ENCODE results near the gene NUFIP2. TPM values are rescaled to one million over a fixed set of nuclear protein-coding genes. Genes with fewer than 3 reads are reported as not detected.
"Not testable (repeated sequence)": the region's sequence is repeated elsewhere in the genome, so short reads cannot be mapped to it uniquely, and the experiment has no call there.

Gene NUFIP2, protein sequence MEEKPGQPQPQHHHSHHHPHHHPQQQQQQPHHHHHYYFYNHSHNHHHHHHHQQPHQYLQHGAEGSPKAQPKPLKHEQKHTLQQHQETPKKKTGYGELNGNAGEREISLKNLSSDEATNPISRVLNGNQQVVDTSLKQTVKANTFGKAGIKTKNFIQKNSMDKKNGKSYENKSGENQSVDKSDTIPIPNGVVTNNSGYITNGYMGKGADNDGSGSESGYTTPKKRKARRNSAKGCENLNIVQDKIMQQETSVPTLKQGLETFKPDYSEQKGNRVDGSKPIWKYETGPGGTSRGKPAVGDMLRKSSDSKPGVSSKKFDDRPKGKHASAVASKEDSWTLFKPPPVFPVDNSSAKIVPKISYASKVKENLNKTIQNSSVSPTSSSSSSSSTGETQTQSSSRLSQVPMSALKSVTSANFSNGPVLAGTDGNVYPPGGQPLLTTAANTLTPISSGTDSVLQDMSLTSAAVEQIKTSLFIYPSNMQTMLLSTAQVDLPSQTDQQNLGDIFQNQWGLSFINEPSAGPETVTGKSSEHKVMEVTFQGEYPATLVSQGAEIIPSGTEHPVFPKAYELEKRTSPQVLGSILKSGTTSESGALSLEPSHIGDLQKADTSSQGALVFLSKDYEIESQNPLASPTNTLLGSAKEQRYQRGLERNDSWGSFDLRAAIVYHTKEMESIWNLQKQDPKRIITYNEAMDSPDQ
- 10 to 100 TPM; 36.5 to 62.3 (median 44.2) TPM for total RNA-seq

DNA sequence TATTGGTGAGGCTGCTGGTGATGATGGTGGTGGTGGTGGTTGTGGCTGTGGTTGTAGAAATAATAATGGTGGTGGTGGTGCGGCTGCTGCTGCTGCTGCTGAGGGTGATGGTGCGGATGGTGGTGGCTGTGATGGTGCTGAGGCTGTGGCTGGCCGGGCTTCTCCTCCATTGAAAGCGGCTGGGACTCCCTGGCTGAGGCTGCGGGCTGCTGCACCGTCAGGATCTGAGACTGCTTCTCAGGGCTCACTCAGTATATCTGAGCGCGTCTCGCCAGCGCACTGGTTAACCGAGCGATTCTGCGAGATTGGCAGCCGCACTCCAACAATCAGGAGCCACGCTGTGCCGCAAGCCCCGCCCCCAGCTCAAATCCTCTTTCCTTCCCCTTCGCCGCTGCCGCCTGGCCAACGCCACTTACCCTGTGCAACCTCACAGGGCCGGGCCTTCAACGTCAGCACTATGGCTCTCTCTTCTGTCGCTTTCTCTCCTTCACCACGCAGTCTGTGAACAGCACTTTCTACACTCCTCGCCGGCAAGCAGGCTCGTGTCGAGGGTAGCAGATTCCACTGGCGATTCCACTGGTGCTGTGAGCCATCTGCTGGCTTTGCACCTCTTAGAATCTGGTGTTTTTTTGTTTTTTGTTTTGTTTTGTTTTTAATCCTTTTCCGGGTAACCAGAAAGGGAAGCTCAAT, at the start of gene NUFIP2:
Gene NUFIP2, minus strand, starts transcription at position 259 of the 690 bp plus-strand sequence. Its CDS starts 89 bp downstream, at position 170.
- ATAC-seq (ENCODE audit: low FRiP score) (peak; percentile 94), DNase-seq (ENCODE audit: low spot score) (peak; percentile 92)
- TF ChIP-seq, protein P1, sequence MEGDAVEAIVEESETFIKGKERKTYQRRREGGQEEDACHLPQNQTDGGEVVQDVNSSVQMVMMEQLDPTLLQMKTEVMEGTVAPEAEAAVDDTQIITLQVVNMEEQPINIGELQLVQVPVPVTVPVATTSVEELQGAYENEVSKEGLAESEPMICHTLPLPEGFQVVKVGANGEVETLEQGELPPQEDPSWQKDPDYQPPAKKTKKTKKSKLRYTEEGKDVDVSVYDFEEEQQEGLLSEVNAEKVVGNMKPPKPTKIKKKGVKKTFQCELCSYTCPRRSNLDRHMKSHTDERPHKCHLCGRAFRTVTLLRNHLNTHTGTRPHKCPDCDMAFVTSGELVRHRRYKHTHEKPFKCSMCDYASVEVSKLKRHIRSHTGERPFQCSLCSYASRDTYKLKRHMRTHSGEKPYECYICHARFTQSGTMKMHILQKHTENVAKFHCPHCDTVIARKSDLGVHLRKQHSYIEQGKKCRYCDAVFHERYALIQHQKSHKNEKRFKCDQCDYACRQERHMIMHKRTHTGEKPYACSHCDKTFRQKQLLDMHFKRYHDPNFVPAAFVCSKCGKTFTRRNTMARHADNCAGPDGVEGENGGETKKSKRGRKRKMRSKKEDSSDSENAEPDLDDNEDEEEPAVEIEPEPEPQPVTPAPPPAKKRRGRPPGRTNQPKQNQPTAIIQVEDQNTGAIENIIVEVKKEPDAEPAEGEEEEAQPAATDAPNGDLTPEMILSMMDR (IDR thresholded peaks at IDR 0.05): no peak

DNA sequence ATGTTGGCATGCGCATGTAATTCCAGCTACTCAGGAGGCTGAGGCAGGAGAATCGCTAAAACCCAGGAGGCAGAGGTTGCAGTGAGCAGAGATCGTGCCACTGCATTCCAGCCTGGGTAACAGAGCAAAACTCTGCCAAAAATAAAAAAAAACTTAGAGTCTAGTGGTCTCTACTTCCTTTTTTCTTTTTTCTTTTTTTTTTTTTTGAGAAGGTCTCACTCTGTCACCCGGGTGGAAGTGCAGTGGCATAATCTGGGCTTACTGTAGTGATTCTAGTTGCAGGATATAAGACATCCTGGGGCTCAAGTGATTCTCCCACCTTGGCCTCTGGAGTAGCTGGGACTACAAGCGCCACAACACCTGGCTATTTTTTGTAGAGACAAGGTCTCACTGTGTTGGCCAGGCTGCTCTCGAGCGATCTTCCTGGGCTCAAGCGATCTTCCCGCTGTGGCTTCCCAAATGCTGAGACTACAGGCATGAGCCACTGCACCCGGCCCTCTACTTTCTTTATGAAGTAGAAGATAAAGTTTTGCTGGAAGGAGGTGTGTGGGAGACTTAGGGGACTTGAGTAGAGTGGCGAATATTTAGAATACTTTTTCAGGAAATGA, 48.3 kb upstream of the NUFIP2 start:
- ATAC-seq (ENCODE audit: low FRiP score) (no peak), DNase-seq (ENCODE audit: low spot score) (no peak)
- TF ChIP-seq, protein P1 (IDR thresholded peaks at IDR 0.05): no peak

DNA sequence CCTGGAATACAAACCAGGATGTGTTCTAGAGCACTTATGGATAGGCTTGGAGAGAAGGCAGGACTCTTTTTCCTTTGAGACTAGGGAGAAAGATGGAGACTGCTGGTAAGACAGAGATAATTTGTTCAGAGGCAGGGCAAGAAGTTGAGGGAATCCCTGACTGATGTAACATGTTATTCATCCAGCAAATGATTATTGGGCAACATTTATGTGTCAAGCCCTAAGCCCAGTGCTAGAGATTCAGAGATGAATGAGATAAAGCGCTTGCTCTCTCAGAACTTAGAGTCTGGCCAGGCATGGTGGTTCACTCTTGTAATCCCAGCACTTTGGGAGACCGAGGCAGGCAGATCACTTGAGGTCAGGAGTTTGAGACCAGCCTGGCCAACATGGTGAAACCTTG, 47.8 kb upstream of the NUFIP2 start:
- DNase-seq (ENCODE audit: low spot score): no peak
- TF ChIP-seq, protein P1 (IDR thresholded peaks at IDR 0.05): no peak
- ATAC-seq (ENCODE audit: low FRiP score): no peak

DNA sequence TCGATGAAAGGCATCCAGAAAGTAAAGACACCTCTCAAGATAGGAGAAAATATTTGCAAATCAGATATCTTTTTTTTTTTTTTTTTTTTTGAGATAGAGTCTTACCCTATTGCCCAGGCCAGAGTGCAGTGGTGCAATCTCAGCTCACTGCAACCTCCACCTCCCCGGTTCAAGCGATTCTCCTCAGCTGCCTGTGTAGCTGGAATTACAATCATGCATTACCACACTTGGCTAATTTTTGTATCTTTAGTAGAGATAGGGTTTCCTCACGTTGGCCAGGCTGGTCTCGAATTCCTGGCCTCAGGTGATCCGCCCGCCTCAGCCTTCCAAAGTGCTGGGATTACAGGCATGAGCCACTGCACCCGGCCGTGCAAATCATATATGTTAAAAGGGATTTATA, 45.1 kb upstream of the NUFIP2 start:
- not testable (repeated sequence) for ATAC-seq (ENCODE audit: low FRiP score); DNase-seq (ENCODE audit: low spot score)

DNA sequence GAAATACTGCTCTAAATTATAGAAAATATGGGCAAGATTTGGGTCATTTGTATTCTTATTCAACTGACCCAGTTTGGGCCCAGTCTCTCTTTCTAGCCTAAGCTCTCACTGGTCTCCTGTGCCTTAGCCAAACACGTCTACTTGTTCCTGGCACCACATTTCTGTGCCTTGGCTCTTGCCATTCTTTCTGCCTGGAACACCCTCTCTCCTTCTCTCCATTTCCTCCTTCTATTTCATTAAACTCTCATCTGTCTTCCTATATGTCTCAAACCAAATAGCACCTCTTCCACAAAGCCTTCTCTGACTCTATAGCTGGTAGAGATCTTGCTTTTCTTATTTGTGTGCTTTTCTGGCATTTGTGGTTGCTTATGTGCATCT, 37.7 kb upstream of the NUFIP2 start:
- DNase-seq (ENCODE audit: low spot score): no peak
- TF ChIP-seq, protein P1 (IDR thresholded peaks at IDR 0.05): no peak
- no peak for ATAC-seq (ENCODE audit: low FRiP score)

DNA sequence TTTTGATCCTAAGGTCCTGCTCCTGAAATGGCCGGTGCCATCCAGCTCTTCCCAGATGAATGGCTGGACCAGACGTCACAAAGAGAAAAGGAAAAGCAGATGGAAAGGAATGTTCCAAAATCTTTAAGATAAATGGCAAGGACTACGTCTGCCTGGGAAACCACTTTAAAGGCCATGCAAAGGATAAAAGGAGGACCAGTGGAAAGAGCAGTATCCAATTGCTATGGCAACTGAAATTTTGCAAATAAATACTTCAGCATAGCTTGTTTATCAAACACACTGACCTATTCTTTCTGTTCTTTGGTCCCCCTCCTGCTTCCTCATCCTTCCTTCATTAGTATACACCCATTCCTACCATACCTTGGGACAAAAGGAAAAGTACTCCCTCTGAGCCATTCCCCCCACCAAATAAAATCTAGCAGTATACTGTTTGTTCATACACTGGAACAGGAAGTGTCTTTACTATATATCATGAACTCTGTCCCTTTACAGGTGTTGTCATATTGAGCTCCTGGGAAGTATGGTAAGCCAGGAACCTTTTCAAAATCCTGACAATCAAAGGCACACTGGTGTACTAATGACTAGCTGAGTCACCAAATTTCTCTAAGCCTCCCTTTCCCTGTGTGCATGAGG, 37.2 kb upstream of the NUFIP2 start:
- TF ChIP-seq, protein P1 (IDR thresholded peaks at IDR 0.05): no peak
- DNase-seq (ENCODE audit: low spot score) (no peak), ATAC-seq (ENCODE audit: low FRiP score) (no peak)

Measured in omental fat pad (tissue), 4 donors.